Stimulated activated CD8-positive, alpha-beta memory T cell treated with anti-CD3 and anti-CD28 coated beads, Interleukin-7, amount 100 ng/mL, for 24 hours (primary cell): ENCODE measurements around the gene ADAM12.

Experiments used
- DNase-seq: peaks from one replicate; pipeline ENCODE4 v3.0.0-alpha.2; 2020; ENCODE audit warnings: low read depth

ADAM12 gene

GRCh38 chr10:126114884-126115555, 273.3 kb downstream of the ADAM12 start:
- no peak for DNase-seq

GRCh38 chr10:126111516-126111915, 276.8 kb downstream of the ADAM12 start:
- DNase-seq: no peak

- DNase-seq: no peak
Measured at GRCh38 chr10:126110489-126111180, 277.6 kb downstream of the ADAM12 start.

GRCh38 chr10:126109893-126110292, 278.4 kb downstream of the ADAM12 start:
- no peak for DNase-seq

- DNase-seq: no peak
Measured at GRCh38 chr10:126108693-126109092, 279.6 kb downstream of the ADAM12 start.

- DNase-seq: no peak
Measured at GRCh38 chr10:126104767-126105166, 283.5 kb downstream of the ADAM12 start.

- DNase-seq: no peak
Measured at GRCh38 chr10:126102636-126103035, 285.6 kb downstream of the ADAM12 start.

GRCh38 chr10:126101736-126102135, 286.5 kb downstream of the ADAM12 start:
- DNase-seq: no peak

GRCh38 chr10:126101325-126101724, 287.0 kb downstream of the ADAM12 start:
- DNase-seq: no peak

GRCh38 chr10:126099366-126099765, 288.9 kb downstream of the ADAM12 start:
- DNase-seq: no peak

GRCh38 chr10:126098226-126098581, 290.1 kb downstream of the ADAM12 start:
- DNase-seq: no peak

- no peak for DNase-seq
Measured at GRCh38 chr10:126097558-126098225, 290.6 kb downstream of the ADAM12 start.

- no peak for DNase-seq
Measured at GRCh38 chr10:126094537-126094936, 293.7 kb downstream of the ADAM12 start.

- DNase-seq: no peak
Measured at GRCh38 chr10:126092366-126093215, 295.7 kb downstream of the ADAM12 start.

- no peak for DNase-seq
Measured at GRCh38 chr10:126090911-126091728, 297.2 kb downstream of the ADAM12 start.

GRCh38 chr10:126090443-126090842, 297.8 kb downstream of the ADAM12 start:
- DNase-seq: no peak

GRCh38 chr10:126087796-126088505, 300.3 kb downstream of the ADAM12 start:
- DNase-seq: no peak

GRCh38 chr10:126087153-126087680, 301.1 kb downstream of the ADAM12 start:
- DNase-seq: no peak

- DNase-seq: no peak
Measured at GRCh38 chr10:126085806-126086205, 302.5 kb downstream of the ADAM12 start.

- no peak for DNase-seq
Measured at GRCh38 chr10:126084369-126084768, 303.9 kb downstream of the ADAM12 start.

GRCh38 chr10:126083009-126083408, 305.3 kb downstream of the ADAM12 start:
- no peak for DNase-seq
